Stimulated activated CD4-positive, alpha-beta T cell treated with anti-CD3 and anti-CD28 coated beads, Interleukin-4, amount 100 ng/mL, for 24 hours (primary cell): ENCODE measurements around the gene RYR2.
"Not testable (repeated sequence)": the region's sequence is repeated elsewhere in the genome, so short reads cannot be mapped to it uniquely, and the experiment has no call there.

Experiments
- DNase-seq: peaks from one replicate; pipeline ENCODE4 v3.0.0-alpha.2; 2020

Gene RYR2

GRCh38 chr1:237091691-237092090 is 49.7 kb downstream of the RYR2 start:
- no peak for DNase-seq

- no peak for DNase-seq
Measured at GRCh38 chr1:237093691-237094090, 51.7 kb downstream of the RYR2 start.

DNA sequence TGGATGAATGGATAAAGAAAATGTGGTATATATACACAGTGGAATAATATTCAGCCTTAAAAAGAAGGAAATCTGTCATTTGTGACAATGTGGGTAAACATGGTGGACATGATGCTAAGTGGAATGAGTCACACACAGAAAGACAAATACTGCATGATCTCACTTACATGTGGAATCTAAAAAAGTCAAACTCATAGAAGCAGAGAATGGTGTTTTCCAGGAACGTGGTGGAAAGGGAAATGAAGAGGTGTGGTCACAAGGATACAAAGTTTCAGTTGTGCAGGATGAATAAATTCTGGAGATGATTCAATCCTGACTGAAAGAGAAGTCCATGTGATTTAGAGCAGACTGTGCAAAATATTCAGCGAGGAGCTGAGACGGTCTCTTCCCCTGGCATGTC is 56.6 kb downstream of the RYR2 start:
- DNase-seq, result no peak

- DNase-seq, result no peak
Measured at GRCh38 chr1:237103021-237103420, 61.0 kb downstream of the RYR2 start.

GRCh38 chr1:237104096-237104495 is 62.1 kb downstream of the RYR2 start:
- DNase-seq, result no peak

DNA sequence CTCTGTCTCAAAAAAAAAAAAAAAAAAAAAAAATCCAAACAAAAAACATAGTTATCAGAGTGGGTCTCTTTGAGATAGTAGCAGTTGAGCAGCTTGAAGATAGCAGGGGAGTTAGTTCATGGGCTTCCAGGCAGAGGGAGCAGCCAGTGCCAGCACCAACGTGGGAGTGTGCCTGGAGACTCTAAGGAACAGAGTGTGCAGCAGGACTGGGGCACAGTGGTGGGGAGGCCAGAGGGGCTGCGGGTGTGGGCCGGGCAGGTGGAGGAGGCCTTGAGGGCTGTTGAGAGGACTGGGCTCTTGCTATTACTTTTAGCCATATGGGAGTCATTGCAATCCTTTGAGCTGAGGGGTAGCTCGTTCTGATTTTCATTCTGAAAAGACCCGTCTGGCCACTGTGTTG is 63.8 kb downstream of the RYR2 start:
- no peak for DNase-seq

DNA sequence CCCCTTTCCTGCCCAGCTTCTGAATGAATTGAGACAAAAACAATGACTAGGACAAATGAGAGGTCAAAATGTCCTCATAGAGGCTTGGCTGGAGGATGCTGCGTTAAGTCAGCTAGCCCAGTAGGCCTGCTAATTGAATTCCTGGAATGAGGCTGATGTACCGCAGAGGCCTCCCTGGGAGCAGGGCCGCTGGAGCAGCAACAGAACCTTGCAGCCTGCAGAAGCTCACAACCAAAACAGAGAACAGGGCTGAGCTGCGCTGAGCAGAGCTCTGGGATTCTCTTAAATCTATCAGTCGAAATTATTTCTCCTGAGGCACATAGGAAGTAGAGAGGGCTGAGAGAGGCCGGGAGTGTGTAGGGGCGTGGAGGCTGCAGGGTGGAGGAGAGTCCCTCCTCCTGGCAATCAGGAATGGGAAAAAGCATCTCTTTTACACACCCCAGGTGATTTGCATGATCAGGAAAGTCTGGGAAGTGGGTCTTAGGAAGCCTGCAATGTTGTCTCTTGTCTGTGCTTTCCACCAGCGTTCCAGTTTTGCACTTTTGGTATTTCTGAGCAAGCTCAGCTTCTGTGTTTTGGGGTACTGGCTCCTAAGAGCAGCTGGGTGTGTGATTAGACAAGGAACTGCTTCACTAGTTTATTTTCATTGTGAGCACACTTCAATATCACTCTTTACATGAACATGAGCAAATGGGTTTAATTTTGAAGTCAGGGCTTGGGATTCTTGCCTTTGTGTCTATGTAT is 66.5 kb downstream of the RYR2 start:
- DNase-seq, result no peak

DNA sequence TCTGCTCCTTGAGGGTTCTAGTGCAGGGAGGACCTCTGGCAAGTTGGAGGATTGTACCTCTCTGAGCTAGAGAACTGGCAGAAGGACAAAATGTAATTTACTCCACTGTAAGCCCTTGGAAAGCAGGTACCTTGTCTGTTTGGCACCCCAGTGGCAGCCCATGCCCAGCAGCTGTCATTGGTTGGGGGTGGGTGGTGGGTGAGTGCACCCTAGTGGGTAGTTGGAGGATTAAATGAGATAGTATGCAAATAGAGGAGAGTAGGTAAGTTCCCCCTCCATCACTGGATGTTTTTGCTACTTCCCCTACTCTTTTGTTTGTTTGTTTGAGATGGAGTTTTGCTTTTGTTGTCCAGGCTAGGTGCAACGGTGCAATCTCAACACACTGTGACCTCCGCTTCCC is 69.8 kb downstream of the RYR2 start:
- no peak for DNase-seq

GRCh38 chr1:237112663-237113062 is 70.7 kb downstream of the RYR2 start:
- no peak for DNase-seq

DNA sequence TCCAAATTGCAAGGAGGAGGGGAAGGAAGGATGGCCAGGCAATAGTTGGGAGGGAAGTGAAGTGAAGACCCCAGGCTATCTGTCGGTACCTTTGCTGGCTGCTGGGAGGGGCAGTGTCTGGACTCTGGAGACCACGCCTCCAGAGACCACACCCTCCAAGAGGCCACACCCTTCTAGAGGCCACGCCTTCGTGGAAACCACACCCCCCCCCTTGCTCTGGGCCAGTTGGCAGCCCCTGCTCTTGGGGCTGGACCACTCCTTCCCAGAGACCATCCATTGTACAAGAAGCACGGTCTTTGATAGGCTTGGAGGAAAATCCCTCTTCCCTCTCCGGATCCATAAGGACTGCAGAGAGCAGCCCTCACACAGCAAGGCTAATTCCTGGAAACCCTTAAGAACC is 73.1 kb downstream of the RYR2 start:
- no peak for DNase-seq

DNA sequence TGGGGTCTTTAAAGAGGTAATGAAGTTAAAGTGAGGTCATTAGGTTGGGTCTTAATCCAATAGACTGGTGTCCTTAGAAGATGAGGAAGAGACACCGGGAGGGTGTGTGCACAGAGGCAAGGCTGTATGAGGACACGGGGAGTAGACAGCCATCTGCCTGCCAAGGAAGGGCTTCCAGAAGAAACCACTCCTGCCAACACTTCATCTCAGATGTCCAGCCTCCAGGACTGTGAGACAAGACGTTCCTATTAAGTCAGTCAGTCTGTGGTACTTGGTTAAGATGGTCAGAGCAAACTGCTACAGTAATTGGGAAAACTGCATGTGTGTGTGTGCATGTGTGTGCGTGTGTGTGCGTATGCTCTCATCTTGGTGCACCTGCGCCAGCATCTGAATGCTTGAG is 77.1 kb downstream of the RYR2 start:
- DNase-seq, result no peak

- DNase-seq, result no peak
Measured at GRCh38 chr1:237120683-237121082, 78.7 kb downstream of the RYR2 start.

DNA sequence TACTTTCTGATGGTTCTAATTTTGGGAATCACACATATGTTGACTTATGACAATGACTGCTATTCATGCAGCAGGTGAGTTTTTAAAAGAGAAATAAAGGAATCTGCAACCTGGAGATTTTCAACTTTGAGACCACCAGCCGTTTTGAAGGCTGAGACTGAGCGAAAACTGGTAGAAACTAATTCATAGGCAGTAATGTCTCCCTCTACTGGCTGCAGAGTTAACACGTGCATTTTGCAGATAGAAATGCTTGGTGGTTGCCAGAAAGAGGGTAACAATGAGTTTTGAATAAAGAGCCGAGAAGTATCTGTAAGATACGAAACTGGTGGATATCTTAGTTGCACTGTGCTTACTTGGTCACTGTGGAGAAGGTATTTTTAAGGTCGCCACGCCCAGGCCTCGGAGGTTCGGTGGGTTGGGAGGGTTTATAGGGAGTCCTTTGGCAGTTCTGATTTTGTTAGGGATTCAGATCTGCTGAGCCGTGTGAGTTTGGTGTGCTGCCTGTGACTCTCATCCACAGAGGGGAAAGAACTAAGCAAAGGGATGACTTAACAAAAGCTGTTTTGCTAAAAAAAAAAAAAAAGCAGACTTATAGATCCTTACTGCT is 83.0 kb downstream of the RYR2 start:
- no peak for DNase-seq

DNA sequence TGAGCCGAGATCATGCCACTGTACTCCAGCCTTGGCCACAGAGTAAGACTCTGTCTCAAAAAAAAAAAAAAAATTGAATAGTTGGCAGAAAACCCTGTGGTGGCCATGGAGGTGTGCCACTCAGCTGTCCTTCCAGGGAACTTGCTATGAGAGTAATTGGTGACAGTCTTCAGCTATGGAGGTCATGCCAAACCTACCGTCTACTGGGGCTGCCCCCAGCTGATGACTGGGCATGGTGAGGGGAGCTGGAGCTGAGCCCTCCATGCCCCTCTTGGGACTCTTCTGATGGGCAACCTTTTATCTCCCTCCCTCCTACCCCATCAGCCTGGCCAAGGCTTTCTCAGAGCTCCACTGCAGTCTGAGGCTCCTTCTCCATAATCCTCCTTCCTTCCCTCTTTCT is 84.2 kb downstream of the RYR2 start:
- no peak for DNase-seq

DNA sequence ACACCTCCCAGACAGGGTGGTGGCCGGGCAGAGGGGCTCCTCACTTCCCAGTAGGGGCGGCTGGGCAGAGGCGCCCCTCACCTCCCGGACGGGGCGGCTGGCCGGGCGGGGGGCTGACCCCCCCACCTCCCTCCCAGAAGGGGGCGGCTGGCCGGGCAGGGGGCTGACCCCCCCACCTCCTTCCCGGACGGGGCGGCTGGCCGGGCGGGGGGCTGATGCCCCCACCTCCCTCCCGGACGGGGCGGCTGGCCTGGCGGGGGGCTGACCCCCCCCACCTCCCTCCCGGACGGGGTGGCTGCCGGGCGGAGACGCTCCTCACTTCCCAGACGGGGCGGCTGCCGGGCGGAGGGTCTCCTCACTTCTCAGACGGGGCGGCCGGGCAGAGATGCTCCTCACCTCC is 85.3 kb downstream of the RYR2 start:
- DNase-seq, result not testable (repeated sequence)

DNA sequence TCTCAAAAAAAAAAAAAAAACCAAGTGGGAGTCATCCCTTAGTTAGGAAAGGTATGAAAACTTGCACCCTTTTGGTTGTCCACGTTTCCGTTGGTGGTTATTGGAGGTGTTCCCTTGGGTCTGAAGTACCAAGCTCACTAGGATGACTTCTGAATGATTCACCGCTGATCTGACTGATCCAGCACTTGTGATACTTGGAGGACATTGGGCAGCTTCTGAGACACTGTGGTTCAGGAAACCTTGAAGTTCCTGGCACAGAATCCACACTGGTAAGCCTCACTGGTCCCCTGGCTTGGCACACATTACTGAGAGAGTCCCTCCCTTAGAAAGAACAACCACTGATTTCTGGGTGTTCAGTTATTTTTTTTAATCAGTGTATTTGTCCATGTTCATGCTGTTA is 91.9 kb downstream of the RYR2 start:
- DNase-seq, result no peak

GRCh38 chr1:237134929-237135328 is 92.9 kb downstream of the RYR2 start:
- no peak for DNase-seq

DNA sequence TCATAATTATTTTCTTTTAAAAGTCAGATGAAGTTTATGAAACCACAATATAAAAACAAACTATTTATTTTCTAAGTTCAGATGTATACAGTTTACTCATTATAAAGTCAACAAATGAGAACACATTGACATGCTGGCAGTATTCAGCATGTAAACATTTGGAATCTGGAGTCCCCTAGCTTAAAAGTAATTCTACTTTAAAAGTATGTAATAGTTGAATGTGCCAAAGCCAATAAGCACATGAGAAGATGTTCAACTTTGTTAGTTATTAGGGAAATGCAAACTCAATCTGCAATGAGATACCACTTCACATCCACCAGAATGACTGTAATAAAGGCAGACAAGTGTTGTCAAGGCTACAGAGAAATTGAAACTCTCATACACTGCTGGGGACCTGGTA is 96.6 kb downstream of the RYR2 start:
- no peak for DNase-seq

DNA sequence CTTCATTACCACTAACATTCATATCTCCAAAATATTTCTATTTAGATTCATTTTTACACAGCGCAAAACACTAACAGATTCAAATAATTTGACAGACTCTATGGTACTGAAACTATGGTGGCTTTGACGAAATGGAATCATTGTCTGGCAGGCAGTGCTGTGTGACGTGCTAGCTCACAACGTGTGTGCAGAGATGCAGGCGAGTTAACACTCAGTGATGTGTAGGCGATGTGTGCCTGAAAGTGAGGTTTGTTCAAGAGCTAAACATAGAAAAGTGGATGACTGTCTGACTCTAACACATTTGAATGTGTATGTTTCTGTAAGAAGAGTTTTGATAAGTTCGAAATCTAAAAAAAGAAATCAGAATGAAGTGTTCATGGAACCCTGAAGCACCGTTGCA is 97.7 kb downstream of the RYR2 start:
- no peak for DNase-seq

DNA sequence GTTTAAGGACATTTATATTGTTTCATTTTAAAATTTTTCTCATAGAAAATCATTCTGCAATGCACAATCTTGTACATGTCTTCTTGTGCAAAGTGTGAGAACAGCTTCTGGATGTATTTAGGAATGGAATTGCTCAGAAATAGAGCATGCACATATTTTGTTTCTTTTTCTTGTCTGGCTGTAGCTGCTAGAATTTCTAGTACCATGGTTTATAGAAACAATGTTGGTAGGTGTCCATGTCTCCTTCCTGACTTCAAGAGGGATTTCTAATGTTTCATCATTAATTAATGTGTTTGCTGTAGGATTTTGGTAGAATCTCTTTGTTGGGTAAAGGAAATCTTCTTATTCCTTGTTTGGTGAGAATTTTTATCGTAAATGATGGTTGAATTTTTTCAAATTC is 99.0 kb downstream of the RYR2 start:
- DNase-seq, result no peak

DNA sequence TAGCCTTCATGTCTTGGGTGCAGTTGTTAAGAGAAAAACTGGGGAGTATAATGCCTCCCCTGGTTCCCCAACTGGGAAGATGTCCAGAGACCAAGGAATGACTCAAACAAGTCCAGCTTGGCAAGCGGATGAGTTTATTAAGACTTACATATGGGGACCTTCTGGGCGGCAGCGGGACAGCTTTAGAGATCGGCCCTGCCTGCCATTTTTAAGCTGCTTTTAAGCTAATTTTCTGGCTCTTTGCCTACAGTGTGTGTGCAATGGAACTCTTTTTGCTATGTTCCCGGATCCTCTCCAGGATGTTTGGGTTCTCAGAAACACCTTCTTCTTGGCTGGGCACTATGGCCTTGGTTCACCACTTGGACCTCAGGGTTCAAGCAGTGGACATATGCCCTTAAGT is 99.5 kb downstream of the RYR2 start:
- no peak for DNase-seq

GRCh38 chr1:237145379-237146135 is 103.6 kb downstream of the RYR2 start:
- no peak for DNase-seq

GRCh38 chr1:237146241-237146640 is 104.3 kb downstream of the RYR2 start:
- DNase-seq, result no peak

DNA sequence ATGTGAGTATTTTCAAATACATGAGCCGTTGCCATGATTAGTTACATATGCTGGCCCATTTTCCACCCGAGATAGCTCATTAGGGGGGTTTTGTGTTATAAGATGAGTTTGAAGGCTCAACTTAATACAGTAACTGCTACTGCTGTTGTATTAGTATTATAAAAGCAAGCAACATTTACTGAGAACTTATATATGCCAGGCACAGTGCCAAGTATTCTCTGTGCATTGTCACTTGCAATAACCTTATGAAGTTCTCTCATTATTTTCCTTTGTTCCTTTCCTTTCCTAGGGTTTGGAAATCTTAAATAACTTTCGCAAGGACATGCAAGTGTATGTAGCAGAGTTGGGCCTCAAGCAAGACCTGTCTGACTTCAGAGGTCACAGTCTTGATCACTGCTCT is 107.9 kb downstream of the RYR2 start:
- no peak for DNase-seq
